Heart right ventricle (tissue), 16 donors: ENCODE results near the gene KBTBD6. TPM values are rescaled to one million over a fixed set of nuclear protein-coding genes. Genes with fewer than 3 reads are reported as not detected.

Source experiments
- ATAC-seq, 8 donors: fragments of 200-7000 bp; cut with Tn5 transposase; one replicate each; pipeline ENCODE4 v1.9.1; 2020; ENCODE audit warnings: mild to moderate bottlenecking in 8 of 8, moderate library complexity in 8 of 8, moderate number of reproducible peaks in 1 of 8
- DNase-seq, 2 donors: peaks; one replicate each; pipeline ENCODE4 v3.0.0-alpha.2; 2020
- H3K27ac ChIP-seq, 10 donors: fragments of 200-600 bp; sonication (generic) in 2 of 10; one replicate each; pipeline versions ENCODE4 v1.5.0 to v1.8.0; 2020 to 2022; ENCODE audit warnings: mild to moderate bottlenecking in 3 of 10
- H3K27me3 ChIP-seq, 7 donors: fragments of 200-600 bp; one replicate each; pipeline ENCODE4 v1.8.0; 2021 to 2022; ENCODE audit warnings: mild to moderate bottlenecking in 2 of 7
- H3K36me3 ChIP-seq, 9 donors: fragments of 200-600 bp; sonication (generic) in 1 of 9; one replicate each; pipeline versions ENCODE4 v1.5.0 to v1.8.0; 2020 to 2022; ENCODE audit warnings: mild to moderate bottlenecking in 2 of 9
- H3K4me1 ChIP-seq, 9 donors: fragments of 200-600 bp; sonication (generic) in 1 of 9; one replicate each; pipeline versions ENCODE4 v1.5.0 to v1.8.0; 2020 to 2022; ENCODE audit warnings: mild to moderate bottlenecking in 4 of 9
- H3K4me3 ChIP-seq, 10 donors: fragments of 200-600 bp; sonication (generic) in 2 of 10; one replicate each; pipeline versions ENCODE4 v1.5.0 to v1.8.0; 2020 to 2022; ENCODE audit warnings: mild to moderate bottlenecking in 7 of 10, moderate library complexity in 2 of 10
- H3K9me3 ChIP-seq, 11 donors: fragments of 200-600 bp in 10 of 11; sonication (generic) in 2 of 11; one replicate each; pipeline versions ENCODE4 v1.5.0 to v1.8.0; 2013 to 2022; ENCODE audit warnings: mild to moderate bottlenecking in 2 of 11, control low read depth in 1 of 11, moderate library complexity in 1 of 11
- CTCF ChIP-seq, 9 donors: fragments of 200-600 bp; sonication (generic) in 2 of 9; IDR thresholded peaks; one replicate each; pipeline versions ENCODE4 v1.5.0 to v1.8.0; 2021 to 2022; ENCODE audit warnings: antibody characterized with exemption in 9 of 9, mild to moderate bottlenecking in 5 of 9, moderate library complexity in 1 of 9
- WGBS, 2 donors: extraction: QIAGEN DNeasy Blood & Tissue Kit; methylation state at CpG; one replicate each; pipeline ENCODE4 v1.1.7; 2013; ENCODE audit warnings: inconsistent platforms in 1 of 2; 5-methylcytosine and 5-hydroxymethylcytosine counted together
- intact Hi-C, 10 donors: fragments of 100-400 bp; cut with DNase I; formaldehyde crosslinking; loops; one replicate each; pipeline versions ENCODE4 v1.11.1 to v1.14.2; 2022
- polyA plus RNA-seq, 2 donors: library from polyadenylated mRNA; stranded (reverse); fragments of 200-250 nt; gene quantifications; one replicate each; pipeline ENCODE4 v1.2.3, GENCODE V29; 2013
- total RNA-seq, 10 donors: library from RNA; stranded (reverse); fragmentation: NEBNext Ultra II Directional in 3 of 10; extraction: Animal tissue kit (Norgen Biotek cat#: 25700) in 3 of 10; gene quantifications; one replicate each; pipeline versions ENCODE4 v1.2.1 to v1.2.4, GENCODE V29; 2021 to 2023
- donor health status: Arrhythmogenic right ventricular cardiomyopathy.
- donor health status: ischemic (EF 13 %, LVEDD 7.1; RV severe dilation, severe dysfunction).
- donor health status: healthy with polysubstance abuse.
- donor health status: DM: no; HTN: yes; CAD: no.
- donor health status: DM: no; HTN: no; CAD: no.
- donor health status: ischemic (EF 25% LVEDD 6.9; RV normal size, moderate dysfunction).
- donor health status: ischemic (EF 25% LVEDD 5.7; RV mildly dilated, moderate dysfunction).
- donor health status: healthy.
- donor health status: DM: yes; HTN: yes; CAD: no.
- donor health status: Ischemic cardiomyopathy.
- donor health status: ischemic (EF 35%, LVEDD 5.7; RV mildly dilated, moderate dysfunction).
- donor health status: nonischemic (EF 11% LVEDD 7.7; RV severe dilation, severe dysfunction).
- donor health status: DM: yes; HTN: yes; CAD: no.
- donor health status: PGD.
- donor health status: ischemic (EF 29% LVEDD 5.4; RV normal size, mild dysfunction).
- donor health status: nonischemic (EF 23%, LVEDD 6.1; RV moderate dilation, normal function).

The KBTBD6 gene
- total and polyA plus RNA-seq, 12 donors = 1.9 to 10.6 (median 6.7) TPM

GRCh38 chr13:41122838-41123237 lies 9.8 kb downstream of the KBTBD6 start:
- ATAC-seq (no peak), DNase-seq (no peak)
- intact Hi-C loops = no loop called here
- Histone ChIP-seq H3K36me3 (no peaks in the 10 kb centered on the region), H3K27me3 (no peaks in the 10 kb centered on the region), H3K9me3 (no peaks in the 10 kb centered on the region), H3K4me3 (no peak overlapping the region), H3K27ac (no peak overlapping the region), H3K4me1 (peaks cover 0 to 7% (median 3%) of the 10 kb centered on the region in 9 donors)
- WGBS, 2 donors = 71 to 77% methylated on average over 2 of the region's 2 CpGs
- TF ChIP-seq CTCF (IDR thresholded peaks at IDR 0.05) = no peak

DNA sequence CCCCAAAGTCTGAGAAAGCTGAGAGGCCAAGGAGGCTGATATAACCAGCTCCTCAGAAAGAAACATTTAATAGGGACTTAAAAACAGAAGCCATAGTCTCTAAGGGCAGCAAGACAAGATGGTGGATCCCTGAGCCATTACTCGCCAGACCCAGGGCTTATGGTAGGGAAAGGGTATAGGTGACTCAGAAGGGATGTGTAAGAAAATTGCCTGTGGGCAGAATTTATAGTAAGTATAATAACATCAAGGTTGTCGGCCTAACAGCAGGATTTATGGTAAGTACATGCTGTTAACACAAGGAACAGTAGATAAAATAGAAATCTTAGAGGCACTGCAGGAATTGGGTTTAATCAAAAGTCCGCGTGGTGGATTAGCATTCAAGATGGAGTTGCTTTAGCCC lies 14.7 kb downstream of the KBTBD6 start:
- Histone ChIP-seq H3K27me3 (no peaks in the 10 kb centered on the region), H3K36me3 (no peaks in the 10 kb centered on the region), H3K4me3 (no peak overlapping the region), H3K27ac (no peak overlapping the region), H3K9me3 (no peaks in the 10 kb centered on the region), H3K4me1 (no peaks in the 10 kb centered on the region)
- intact Hi-C loops = no loop called here
- ATAC-seq = no peak
- 89 to 93% methylated on average over 4 of the region's 4 CpGs for WGBS, 2 donors
- no peak for TF ChIP-seq CTCF (IDR thresholded peaks at IDR 0.05)
- no peak for DNase-seq

DNA sequence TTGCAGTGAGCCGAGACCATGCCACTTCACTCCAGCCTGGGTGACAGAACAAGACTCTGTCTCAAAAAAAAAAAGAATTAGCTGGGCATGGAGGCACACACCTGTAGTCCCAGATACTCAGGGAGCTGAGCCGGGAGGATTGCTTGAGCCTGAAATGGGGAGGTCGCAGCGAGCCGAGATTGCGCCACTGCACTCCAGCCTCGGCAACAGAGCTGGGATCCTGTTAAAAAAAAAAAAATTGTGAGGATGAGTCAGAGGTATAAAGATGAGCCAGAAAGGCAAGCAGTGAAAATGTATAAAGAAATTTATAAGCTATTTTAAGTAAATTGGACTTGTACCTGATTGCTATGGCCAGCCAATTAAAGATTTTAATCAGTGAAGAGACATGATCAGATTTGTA lies 21.1 kb downstream of the KBTBD6 start:
- no peak overlapping the region for H3K27ac ChIP-seq
- H3K36me3 ChIP-seq = no peaks in the 10 kb centered on the region
- H3K4me1 ChIP-seq = no peaks in the 10 kb centered on the region
- 81 to 88% methylated on average over 7 of the region's 7 CpGs for WGBS, 2 donors
- DNase-seq = no peak
- H3K27me3 ChIP-seq = no peaks in the 10 kb centered on the region
- ATAC-seq = no peak
- no peak for TF ChIP-seq CTCF (IDR thresholded peaks at IDR 0.05)
- peaks cover 0 to 7% (median 0%) of the 10 kb centered on the region in 11 donors for H3K9me3 ChIP-seq
- intact Hi-C loops = no loop called here
- no peak overlapping the region for H3K4me3 ChIP-seq

GRCh38 chr13:41107584-41108014 lies 25.0 kb downstream of the KBTBD6 start:
- Histone ChIP-seq H3K9me3 (peaks cover 0 to 7% (median 0%) of the 10 kb centered on the region in 11 donors), H3K27me3 (no peaks in the 10 kb centered on the region), H3K4me1 (no peaks in the 10 kb centered on the region), H3K27ac (no peak overlapping the region), H3K36me3 (no peaks in the 10 kb centered on the region), H3K4me3 (no peak overlapping the region)
- ATAC-seq = peak in 1 of 8 donors; percentile 26
- 89 to 91% methylated on average over 7 of the region's 7 CpGs for WGBS, 2 donors
- no peak for TF ChIP-seq CTCF (IDR thresholded peaks at IDR 0.05)
- no peak for DNase-seq
- intact Hi-C loops = no loop called here
